H9 (cell line): Measurements from ENCODE around the gene UFSP2. TPM values are rescaled to one million over a fixed set of nuclear protein-coding genes. Genes with fewer than 3 reads are reported as not detected.

Experiments used
- DNase-seq: peaks from one replicate; pipeline ENCODE4 v3.0.0-alpha.2; 2017
- H2AFZ ChIP-seq: one replicate; pipeline ENCODE4 v1.6.1; 2013; ENCODE audit warnings: mild to moderate bottlenecking, low read length, control low read depth, moderate library complexity
- H2AK5ac ChIP-seq: 2 replicates; pipeline ENCODE4 v1.6.1; 2013; ENCODE audit warnings: low read length, control low read depth, mixed read lengths; ENCODE audit not compliant: insufficient read length
- H2BK120ac ChIP-seq: one replicate; pipeline ENCODE4 v1.6.1; 2013; ENCODE audit warnings: low read depth, mild to moderate bottlenecking, low read length, control low read depth, inconsistent platforms; ENCODE audit not compliant: poor library complexity, severe bottlenecking
- H2BK12ac ChIP-seq: 2 replicates; pipeline ENCODE4 v1.6.1; 2013; ENCODE audit warnings: low read length, control low read depth, mixed read lengths, low read depth; ENCODE audit not compliant: insufficient read length
- H2BK15ac ChIP-seq: 2 replicates; pipeline ENCODE4 v1.6.1; 2013; ENCODE audit warnings: low read depth, low read length, control low read depth
- H2BK20ac ChIP-seq: one replicate; pipeline ENCODE4 v1.6.1; 2013; ENCODE audit warnings: low read depth, mild to moderate bottlenecking, low read length, control low read depth, inconsistent platforms; ENCODE audit not compliant: poor library complexity, severe bottlenecking
- H2BK5ac ChIP-seq: 2 replicates; pipeline ENCODE4 v1.6.1; 2013; ENCODE audit warnings: low read length, control low read depth, mixed read lengths; ENCODE audit not compliant: insufficient read length
- H3K14ac ChIP-seq: 2 replicates; pipeline ENCODE4 v1.6.1; 2013; ENCODE audit warnings: low read length, control low read depth; ENCODE audit not compliant: insufficient read depth
- H3K18ac ChIP-seq: 2 replicates; pipeline ENCODE4 v1.6.1; 2013; ENCODE audit warnings: low read depth, mild to moderate bottlenecking, mixed read lengths, low read length, control low read depth; ENCODE audit not compliant: insufficient read length
- H3K23ac ChIP-seq: 2 replicates; pipeline ENCODE4 v1.6.1; 2013; ENCODE audit warnings: low read length, control low read depth, mixed read lengths, low read depth; ENCODE audit not compliant: insufficient read length
- H3K23me2 ChIP-seq: 2 replicates; pipeline ENCODE4 v1.6.1; 2013; ENCODE audit warnings: low read depth, mild to moderate bottlenecking, mixed read lengths, low read length, control low read depth; ENCODE audit not compliant: insufficient read length, poor library complexity, severe bottlenecking
- H3K27ac ChIP-seq: 2 replicates; pipeline ENCODE4 v1.5.1; 2013; ENCODE audit warnings: low read length, control low read depth, mixed read lengths, low read depth; ENCODE audit not compliant: insufficient read length
- H3K27me3 ChIP-seq: 2 replicates; pipeline ENCODE4 v1.6.1; 2013; ENCODE audit warnings: low read length, control low read depth, inconsistent platforms; ENCODE audit not compliant: insufficient read depth
- H3K4ac ChIP-seq: 2 replicates; pipeline ENCODE4 v1.6.1; 2013; ENCODE audit warnings: low read depth, mild to moderate bottlenecking, control low read depth, inconsistent platforms, low read length, moderate library complexity
- H3K4me1 ChIP-seq: 2 replicates; pipeline ENCODE4 v1.6.1; 2013; ENCODE audit warnings: low read length, control low read depth, inconsistent platforms; ENCODE audit not compliant: insufficient read depth
- H3K4me2 ChIP-seq: 2 replicates; pipeline ENCODE4 v1.6.1; 2013; ENCODE audit warnings: low read length, control low read depth, mixed read lengths; ENCODE audit not compliant: insufficient read length, insufficient read depth
- H3K56ac ChIP-seq: 2 replicates; pipeline ENCODE4 v1.6.1; 2013; ENCODE audit warnings: low read depth, mild to moderate bottlenecking, mixed read lengths, low read length, control low read depth; ENCODE audit not compliant: insufficient read length
- H3K79me1 ChIP-seq: 2 replicates; pipeline ENCODE4 v1.6.1; 2013; ENCODE audit warnings: low read depth, mild to moderate bottlenecking, moderate library complexity, low read length, control low read depth, inconsistent platforms; ENCODE audit not compliant: insufficient read depth, poor library complexity, severe bottlenecking
- H3K79me2 ChIP-seq: 2 replicates; pipeline ENCODE4 v1.6.1; 2013; ENCODE audit warnings: low read length, control low read depth, inconsistent platforms; ENCODE audit not compliant: insufficient read depth
- H3K9ac ChIP-seq: 2 replicates; pipeline ENCODE4 v1.6.1; 2013; ENCODE audit warnings: low read length, control low read depth, mixed read lengths; ENCODE audit not compliant: insufficient read length; ENCODE audit errors: extremely low read depth
- H3K9me3 ChIP-seq: one replicate; pipeline ENCODE4 v1.6.1; 2013; ENCODE audit warnings: low read depth, low read length, inconsistent platforms; ENCODE audit not compliant: control insufficient read depth
- H3T11ph ChIP-seq: one replicate; pipeline ENCODE4 v1.6.1; 2013; ENCODE audit warnings: mild to moderate bottlenecking, low read length, control low read depth, inconsistent platforms
- H4K20me1 ChIP-seq: one replicate; pipeline ENCODE4 v1.6.1; 2013; ENCODE audit not compliant: control insufficient read depth, insufficient read length, insufficient read depth
- H4K5ac ChIP-seq: 2 replicates; pipeline ENCODE4 v1.6.1; 2013; ENCODE audit warnings: low read depth, mild to moderate bottlenecking, mixed read lengths, low read length, control low read depth; ENCODE audit not compliant: insufficient read length
- H4K8ac ChIP-seq: replicated peaks from 2 replicates; pipeline ENCODE4 v1.6.1; 2013; ENCODE audit warnings: low read length, control low read depth, mixed read lengths, low read depth; ENCODE audit not compliant: insufficient read length
- H4K91ac ChIP-seq: 2 replicates; pipeline ENCODE4 v1.6.1; 2013; ENCODE audit warnings: low read depth, mild to moderate bottlenecking, moderate library complexity, mixed read lengths, low read length, control low read depth; ENCODE audit not compliant: insufficient read length
- H3K27ac Mint-ChIP-seq, 3 experiments: 2 replicates in 2 of 3; 3 replicates in 1 of 3; pipeline ENCODE4 v1.8.0; 2020 to 2021; ENCODE audit warnings: mixed read lengths in 3 of 3, mild to moderate bottlenecking in 1 of 3, moderate library complexity in 1 of 3
- H3K27me3 Mint-ChIP-seq: 2 replicates; pipeline ENCODE4 v1.8.0; 2021; ENCODE audit warnings: low read depth, mild to moderate bottlenecking, moderate library complexity, mixed read lengths
- H3K36me3 Mint-ChIP-seq, 3 experiments: 2 replicates in 2 of 3; 3 replicates in 1 of 3; pipeline ENCODE4 v1.8.0; 2020 to 2021; ENCODE audit warnings: low read depth in 3 of 3, mixed read lengths in 3 of 3; ENCODE audit not compliant: insufficient read depth in 1 of 3
- H3K4me1 Mint-ChIP-seq, 2 experiments: 2 replicates each; pipeline ENCODE4 v1.8.0; 2020; ENCODE audit warnings: mixed read lengths in 2 of 2
- H3K4me3 Mint-ChIP-seq, 2 experiments: 2 replicates in 1 of 2; 3 replicates in 1 of 2; pipeline ENCODE4 v1.8.0; 2020 to 2021; ENCODE audit warnings: mild to moderate bottlenecking in 2 of 2, mixed read lengths in 2 of 2, moderate library complexity in 1 of 2
- H3K9me3 Mint-ChIP-seq, 2 experiments: 2 replicates in 1 of 2; 3 replicates in 1 of 2; pipeline ENCODE4 v1.8.0; 2020; ENCODE audit warnings: mild to moderate bottlenecking in 2 of 2, mixed read lengths in 2 of 2, moderate library complexity in 1 of 2
- WGBS: extraction: QIAGEN DNeasy Blood & Tissue Kit; methylation state at CpG from one replicate; pipeline ENCODE4 v1.1.7; 2013; ENCODE audit warnings: missing lambda C conversion rate, low lambda C conversion rate, mixed read lengths; ENCODE audit not compliant: insufficient read length; ENCODE audit errors: extremely low coverage; 5-methylcytosine and 5-hydroxymethylcytosine counted together
- total RNA-seq: library from RNA; stranded (reverse); gene quantifications from 2 replicates; pipeline ENCODE4 v1.2.1, GENCODE V29; 2021
- TF ChIP-seq, protein P1 (sequence below): fragments of 200-600 bp; sonication (generic); conservative IDR thresholded peaks from 3 replicates; pipeline ENCODE4 v1.8.0; 2021; ENCODE audit warnings: antibody characterized with exemption, mild to moderate bottlenecking

UFSP2 gene
- total RNA-seq, 1 experiment from 2014 or later: 41.1 TPM

DNA sequence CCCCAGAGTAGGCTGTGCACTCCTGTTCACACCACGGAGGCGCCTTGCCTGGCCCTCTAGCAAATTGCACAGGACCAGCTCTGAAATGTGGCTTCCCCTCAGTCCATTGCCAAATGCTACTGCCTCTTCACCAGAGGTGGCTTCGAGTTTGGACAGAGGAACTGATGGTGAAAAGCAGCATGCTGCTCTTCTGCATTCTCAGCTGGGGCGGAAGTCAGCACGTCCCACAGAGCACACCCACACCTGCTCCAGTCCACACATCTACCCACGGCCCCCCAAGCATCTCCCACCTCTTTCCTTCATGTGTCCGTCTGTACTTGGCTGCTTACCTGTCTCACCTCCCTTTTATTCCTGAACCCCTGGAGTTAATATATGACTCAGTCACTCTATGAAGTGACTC, 73.6 kb downstream of the UFSP2 start:
- no CpG with 5 or more reads among the region's 7 CpGs for WGBS
- Histone ChIP-seq H2BK12ac (no peak overlapping the region), H3K9me3 (no peaks in the 10 kb centered on the region), H3K23ac (no peak overlapping the region), H3K79me1 (no peaks in the 10 kb centered on the region), H4K20me1 (no peaks in the 10 kb centered on the region), H3K4me1 (no peaks in the 10 kb centered on the region), H3T11ph (no peak overlapping the region), H3K9ac (no peak overlapping the region), H3K4me2 (no peak overlapping the region), H3K27me3 (no peaks in the 10 kb centered on the region), H2BK15ac (no peak overlapping the region), H2AFZ (no peak overlapping the region), H3K27ac (no peak overlapping the region), H4K5ac (no peak overlapping the region), H4K8ac (no peak overlapping the region), H2BK20ac (no peak overlapping the region), H2BK5ac (no peak overlapping the region), H3K56ac (no peak overlapping the region), H3K4ac (no peak overlapping the region), H3K18ac (no peak overlapping the region), H4K91ac (no peak overlapping the region), H3K79me2 (no peaks in the 10 kb centered on the region), H3K23me2 (no peaks in the 10 kb centered on the region), H2AK5ac (no peak overlapping the region), H2BK120ac (no peak overlapping the region), H3K14ac (no peak overlapping the region; the same call in 1 of the 2 replicates)
- TF ChIP-seq, protein P1, sequence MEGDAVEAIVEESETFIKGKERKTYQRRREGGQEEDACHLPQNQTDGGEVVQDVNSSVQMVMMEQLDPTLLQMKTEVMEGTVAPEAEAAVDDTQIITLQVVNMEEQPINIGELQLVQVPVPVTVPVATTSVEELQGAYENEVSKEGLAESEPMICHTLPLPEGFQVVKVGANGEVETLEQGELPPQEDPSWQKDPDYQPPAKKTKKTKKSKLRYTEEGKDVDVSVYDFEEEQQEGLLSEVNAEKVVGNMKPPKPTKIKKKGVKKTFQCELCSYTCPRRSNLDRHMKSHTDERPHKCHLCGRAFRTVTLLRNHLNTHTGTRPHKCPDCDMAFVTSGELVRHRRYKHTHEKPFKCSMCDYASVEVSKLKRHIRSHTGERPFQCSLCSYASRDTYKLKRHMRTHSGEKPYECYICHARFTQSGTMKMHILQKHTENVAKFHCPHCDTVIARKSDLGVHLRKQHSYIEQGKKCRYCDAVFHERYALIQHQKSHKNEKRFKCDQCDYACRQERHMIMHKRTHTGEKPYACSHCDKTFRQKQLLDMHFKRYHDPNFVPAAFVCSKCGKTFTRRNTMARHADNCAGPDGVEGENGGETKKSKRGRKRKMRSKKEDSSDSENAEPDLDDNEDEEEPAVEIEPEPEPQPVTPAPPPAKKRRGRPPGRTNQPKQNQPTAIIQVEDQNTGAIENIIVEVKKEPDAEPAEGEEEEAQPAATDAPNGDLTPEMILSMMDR: no peak
- H3K27me3 Mint-ChIP-seq: no peaks in the 10 kb centered on the region
- DNase-seq: no peak
- H3K4me3 Mint-ChIP-seq: no peak overlapping the region
- peak overlapping the region in 2 of 3 experiments; percentile 20 to 83; a peak in 4 of 7 replicates for H3K27ac Mint-ChIP-seq
- peaks cover 17 to 34% of the 10 kb centered on the region in 2 experiments for H3K4me1 Mint-ChIP-seq
- H3K9me3 Mint-ChIP-seq: peaks cover 0 to 3% of the 10 kb centered on the region in 2 experiments; a peak in 1 of 5 replicates
- peaks cover 13 to 67% (median 48%) of the 10 kb centered on the region in 3 experiments for H3K36me3 Mint-ChIP-seq
